GM19324 (cell line): ENCODE measurements around the gene BTBD16.

Source experiments
- ATAC-seq: cut with Tn5 transposase; IDR thresholded peaks from one replicate; pipeline ENCODE4 v1.9.1; 2021; ENCODE audit warnings: mild to moderate bottlenecking, moderate library complexity; ENCODE audit not compliant: unreplicated experiment, low FRiP score

The BTBD16 gene

GRCh38 chr10:122362621-122363020 lies 91.5 kb downstream of the BTBD16 start:
- ATAC-seq: no peak

- ATAC-seq: no peak
Measured at GRCh38 chr10:122363311-122363710, 92.2 kb downstream of the BTBD16 start.

- ATAC-seq: no peak
Measured at GRCh38 chr10:122363722-122364463, 92.8 kb downstream of the BTBD16 start.

GRCh38 chr10:122368502-122369254 lies 97.6 kb downstream of the BTBD16 start:
- no peak for ATAC-seq

GRCh38 chr10:122373108-122373507 lies 102.0 kb downstream of the BTBD16 start:
- ATAC-seq: no peak

- ATAC-seq: no peak
Measured at GRCh38 chr10:122373721-122374120, 102.6 kb downstream of the BTBD16 start.

GRCh38 chr10:122374237-122374858 lies 103.3 kb downstream of the BTBD16 start, which contains the start of gene PLEKHA1:
TSS of gene PLEKHA1 (plus strand) at chr10:122374708. CDS start at chr10:122393201, 18,493 bp downstream.
- peak; percentile 94 for ATAC-seq

GRCh38 chr10:122374859-122375678 lies 104.0 kb downstream of the BTBD16 start:
- ATAC-seq: peak; percentile 52

GRCh38 chr10:122375679-122376160 lies 104.6 kb downstream of the BTBD16 start:
- ATAC-seq: no peak

GRCh38 chr10:122376364-122376961 lies 105.4 kb downstream of the BTBD16 start:
- ATAC-seq: no peak

- ATAC-seq: no peak
Measured at GRCh38 chr10:122379041-122379440, 107.9 kb downstream of the BTBD16 start.

GRCh38 chr10:122379537-122379936 lies 108.4 kb downstream of the BTBD16 start:
- ATAC-seq: no peak

- no peak for ATAC-seq
Measured at GRCh38 chr10:122380703-122381102, 109.6 kb downstream of the BTBD16 start.

GRCh38 chr10:122381680-122382079 lies 110.6 kb downstream of the BTBD16 start:
- ATAC-seq: no peak

- ATAC-seq: no peak
Measured at GRCh38 chr10:122386514-122386913, 115.4 kb downstream of the BTBD16 start.

- no peak for ATAC-seq
Measured at GRCh38 chr10:122387572-122387971, 116.5 kb downstream of the BTBD16 start.
